GM12874 (cell line): Measurements from ENCODE around the gene CD81.

Source experiments
- TF ChIP-seq, protein P1 (sequence below): IDR thresholded peaks from 2 replicates; pipeline ENCODE4 v1.5.1; 2011; ENCODE audit warnings: low read depth, mild to moderate bottlenecking, control low read depth, low read length, moderate library complexity; ENCODE audit not compliant: insufficient read depth

The CD81 gene

DNA sequence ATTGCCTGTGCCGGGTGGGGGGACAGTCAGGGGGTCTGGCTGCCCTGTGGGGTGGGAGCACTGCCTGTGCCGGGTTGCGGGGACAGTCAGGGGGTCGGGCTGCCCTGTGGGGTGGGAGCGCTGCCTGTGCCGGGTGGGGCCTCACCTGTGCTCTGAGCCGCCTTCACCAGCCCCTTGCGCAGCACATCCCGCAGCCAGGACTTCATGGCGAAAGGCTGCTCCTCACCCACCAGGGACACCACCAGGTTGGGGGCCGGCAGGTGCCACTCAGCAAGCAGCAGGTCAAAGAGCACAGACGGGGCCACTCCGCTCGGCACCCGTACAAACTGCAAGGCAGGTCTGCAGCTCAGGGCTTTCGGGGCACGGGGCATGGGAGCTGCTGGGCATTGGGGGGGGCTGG is 44.9 kb downstream of the CD81 start:
- TF ChIP-seq, protein P1, sequence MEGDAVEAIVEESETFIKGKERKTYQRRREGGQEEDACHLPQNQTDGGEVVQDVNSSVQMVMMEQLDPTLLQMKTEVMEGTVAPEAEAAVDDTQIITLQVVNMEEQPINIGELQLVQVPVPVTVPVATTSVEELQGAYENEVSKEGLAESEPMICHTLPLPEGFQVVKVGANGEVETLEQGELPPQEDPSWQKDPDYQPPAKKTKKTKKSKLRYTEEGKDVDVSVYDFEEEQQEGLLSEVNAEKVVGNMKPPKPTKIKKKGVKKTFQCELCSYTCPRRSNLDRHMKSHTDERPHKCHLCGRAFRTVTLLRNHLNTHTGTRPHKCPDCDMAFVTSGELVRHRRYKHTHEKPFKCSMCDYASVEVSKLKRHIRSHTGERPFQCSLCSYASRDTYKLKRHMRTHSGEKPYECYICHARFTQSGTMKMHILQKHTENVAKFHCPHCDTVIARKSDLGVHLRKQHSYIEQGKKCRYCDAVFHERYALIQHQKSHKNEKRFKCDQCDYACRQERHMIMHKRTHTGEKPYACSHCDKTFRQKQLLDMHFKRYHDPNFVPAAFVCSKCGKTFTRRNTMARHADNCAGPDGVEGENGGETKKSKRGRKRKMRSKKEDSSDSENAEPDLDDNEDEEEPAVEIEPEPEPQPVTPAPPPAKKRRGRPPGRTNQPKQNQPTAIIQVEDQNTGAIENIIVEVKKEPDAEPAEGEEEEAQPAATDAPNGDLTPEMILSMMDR, result no peak

DNA sequence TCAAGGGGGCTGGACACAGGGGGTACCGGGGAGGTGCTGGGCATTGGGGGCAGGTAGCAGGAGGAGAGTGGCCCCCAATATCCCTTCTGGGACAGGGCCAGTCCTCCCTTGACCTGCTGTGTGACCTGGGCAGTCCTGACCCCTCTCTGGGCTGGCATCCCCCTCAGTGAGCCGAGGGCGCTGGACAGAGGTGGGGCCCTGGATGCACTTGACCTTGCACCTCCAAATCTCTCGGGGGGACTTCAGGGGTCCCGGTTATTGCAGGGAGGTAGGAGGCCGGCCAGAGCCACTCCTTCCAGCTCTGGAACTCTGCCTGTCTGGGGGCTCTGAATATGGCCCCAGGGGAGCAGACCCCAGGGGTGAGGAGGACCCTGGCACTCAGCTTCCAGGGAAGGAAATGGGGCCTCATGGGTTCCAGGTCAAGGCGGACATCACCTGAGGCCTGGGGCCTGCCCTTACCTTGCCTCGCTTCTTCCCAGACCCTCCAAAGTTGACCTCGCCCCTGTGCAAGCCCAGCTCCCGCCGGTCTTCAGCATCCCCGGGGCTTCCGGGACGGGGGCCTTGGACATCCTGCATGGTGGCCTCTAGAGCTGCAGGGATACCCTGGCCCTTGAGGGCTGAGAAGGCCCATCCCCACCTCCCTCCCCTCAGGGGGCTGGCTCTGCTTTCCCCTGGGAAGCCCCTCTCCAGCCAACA is 45.5 kb downstream of the CD81 start:
- TF ChIP-seq, protein P1, result no peak

DNA sequence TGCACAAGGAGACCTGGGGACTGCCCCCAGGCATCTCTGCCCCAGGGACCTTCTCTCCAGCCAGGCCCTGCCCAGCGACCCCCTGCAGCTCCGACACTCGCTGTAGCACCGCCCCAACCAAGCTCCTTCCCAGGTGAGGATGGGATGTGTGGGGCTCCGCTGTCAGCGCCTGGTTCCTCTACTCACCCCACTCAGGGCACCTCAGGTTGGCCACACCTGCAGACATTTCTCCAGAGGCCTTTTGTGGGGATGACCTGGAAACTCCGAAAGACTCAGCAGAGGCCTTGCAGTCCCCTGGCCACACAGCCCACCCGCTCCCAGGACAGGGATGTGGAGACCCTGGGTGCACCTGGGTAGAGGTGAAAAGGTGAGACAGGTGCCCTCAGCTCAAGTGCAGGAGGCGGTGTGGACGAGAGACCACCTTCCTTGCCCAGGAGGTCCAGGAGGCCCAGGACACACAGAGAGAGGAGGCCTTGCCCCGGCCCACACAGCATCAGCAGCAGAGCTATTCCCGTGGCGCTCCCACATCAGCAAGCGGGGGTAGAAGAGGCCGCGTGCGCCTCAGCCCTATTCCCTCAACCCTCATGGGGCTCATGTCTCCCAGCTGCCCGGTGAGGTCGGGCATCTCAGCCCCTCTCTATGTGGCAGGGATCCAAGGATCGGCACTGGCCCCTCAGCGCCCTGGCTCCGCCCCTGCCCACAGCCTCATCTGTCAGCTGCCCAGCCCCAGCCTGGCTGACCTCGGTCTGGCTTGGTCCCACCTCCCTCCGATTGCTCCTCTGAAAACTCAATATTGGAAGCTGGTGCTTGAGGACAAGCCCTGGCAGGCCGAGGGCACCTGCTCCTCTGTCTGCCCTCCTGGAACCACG is 46.3 kb downstream of the CD81 start:
- TF ChIP-seq, protein P1, result no peak

DNA sequence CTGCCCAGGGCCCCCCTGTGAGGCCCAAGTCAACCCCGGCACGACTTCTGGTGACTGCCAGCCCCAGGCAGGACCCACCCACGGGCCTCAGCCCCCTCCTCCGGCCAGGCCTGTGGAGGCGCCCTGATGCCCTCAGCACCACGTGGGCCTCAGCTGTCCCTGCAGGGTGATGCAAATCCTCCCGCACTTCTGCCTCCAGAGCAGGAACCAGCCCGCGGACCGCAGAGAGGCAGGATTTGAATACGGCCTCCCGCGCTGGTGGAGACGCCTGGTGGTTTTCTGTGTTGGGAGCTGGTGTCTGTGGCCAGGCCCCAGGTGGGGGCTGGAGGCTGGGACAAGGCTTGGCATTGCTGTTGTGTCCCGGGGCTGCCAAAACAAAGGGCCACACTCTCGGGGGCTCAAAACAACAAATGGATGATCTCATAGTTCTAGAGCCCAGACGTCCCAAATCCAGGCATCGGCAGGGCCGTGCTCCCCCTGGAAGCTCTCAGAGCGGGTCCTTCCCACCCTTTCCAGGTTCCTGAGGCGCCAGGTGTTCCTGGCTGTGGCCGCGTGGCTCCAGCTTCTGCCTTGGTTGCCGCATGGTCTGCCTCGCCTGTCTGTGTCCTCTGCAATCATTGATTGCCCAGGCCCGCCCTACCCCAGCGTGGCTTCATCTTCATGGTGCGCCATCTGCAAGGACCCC is 47.8 kb downstream of the CD81 start:
- TF ChIP-seq, protein P1, result no peak

DNA sequence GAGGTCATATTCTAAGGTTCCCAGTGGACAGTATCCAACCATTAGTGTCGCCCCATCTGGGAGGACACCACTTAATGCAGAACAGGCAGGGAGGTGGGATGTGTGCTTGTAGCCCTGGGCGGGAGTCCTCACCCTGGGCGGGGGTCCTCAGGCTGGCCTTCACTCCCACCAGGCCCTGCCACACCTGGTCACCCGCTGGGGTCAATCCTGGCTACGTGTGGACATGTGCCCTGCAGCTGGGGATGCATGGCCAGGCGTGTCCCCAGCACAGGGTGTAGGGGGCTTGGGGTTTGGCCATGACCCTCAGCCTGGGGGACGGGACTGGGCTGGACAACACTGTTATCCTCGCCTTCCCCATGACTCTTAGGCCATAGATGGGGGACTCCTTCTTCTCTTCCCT is 48.4 kb downstream of the CD81 start:
- TF ChIP-seq, protein P1, result no peak

DNA sequence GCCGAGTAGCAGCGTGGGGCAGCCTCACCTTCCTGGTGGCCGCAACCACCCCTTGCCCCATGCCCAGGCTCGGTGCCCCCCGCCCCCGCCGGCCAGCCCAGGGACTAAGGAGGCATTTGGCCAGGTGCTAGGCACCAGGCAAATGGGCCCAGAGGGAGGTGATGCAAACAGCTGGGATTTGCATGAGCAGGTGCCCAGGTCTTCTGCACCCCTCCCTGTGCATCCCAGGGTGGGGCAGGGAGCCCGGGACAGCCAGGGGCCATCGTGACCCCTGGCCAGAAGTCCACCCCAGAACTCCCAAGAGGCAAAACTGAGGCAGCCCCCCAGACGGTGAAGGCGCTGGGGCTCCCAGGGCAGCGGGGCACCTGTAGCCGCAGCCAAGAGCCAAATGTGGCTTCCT is 49.1 kb downstream of the CD81 start:
- TF ChIP-seq, protein P1, result no peak

DNA sequence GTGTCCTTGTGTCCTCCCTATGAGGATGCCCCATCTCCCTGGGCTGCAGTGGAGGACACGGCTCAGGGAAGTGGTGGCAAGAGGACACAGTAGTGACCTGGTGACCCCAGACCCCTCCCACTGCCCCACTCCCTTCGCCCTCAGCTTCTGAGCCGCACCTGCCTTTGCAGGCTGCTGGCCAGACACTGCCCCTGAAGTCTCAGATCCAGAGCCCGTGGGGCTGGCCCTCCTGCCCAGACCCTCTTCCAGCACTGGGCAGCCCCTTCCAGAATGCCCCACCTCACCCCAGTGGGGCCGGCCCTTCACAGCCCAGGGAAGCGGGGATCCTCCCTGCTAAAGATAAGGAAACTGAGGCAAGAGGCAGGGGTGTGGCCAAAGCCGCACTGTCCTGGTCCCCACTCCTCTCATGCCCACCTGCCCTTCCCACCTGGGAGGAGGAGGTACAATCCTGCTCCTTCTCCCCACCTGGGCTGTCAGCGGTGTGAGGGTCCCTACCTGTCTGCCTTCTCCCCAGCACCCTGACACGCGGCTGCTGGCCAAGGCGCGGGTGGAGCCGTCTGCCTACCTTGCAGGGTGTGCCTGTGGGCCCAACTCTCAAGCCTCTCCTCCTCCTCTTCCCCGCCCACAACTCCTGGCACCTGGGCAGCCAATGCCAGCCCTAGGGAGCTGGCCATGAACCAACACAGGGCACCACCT is 49.9 kb downstream of the CD81 start:
- TF ChIP-seq, protein P1, result no peak
